NB4 (cell line): Measurements from ENCODE around the gene WNT9B.

Experiments
- MYC ChIP-seq: IDR thresholded peaks from 2 replicates; pipeline ENCODE4 v1.6.1; 2011; ENCODE audit warnings: low read depth, low read length
- POLR2A ChIP-seq: IDR thresholded peaks from 2 replicates; pipeline ENCODE4 v1.6.1; 2011; ENCODE audit warnings: mild to moderate bottlenecking; ENCODE audit not compliant: insufficient read length; ENCODE audit errors: extremely low read depth
- TF ChIP-seq, protein P1 (sequence below): IDR thresholded peaks from one replicate; pipeline ENCODE4 v1.5.1; 2012; ENCODE audit warnings: low read depth, low read length
- TF ChIP-seq, protein P2 (sequence below): IDR thresholded peaks from 2 replicates; pipeline ENCODE4 v1.6.1; 2011; ENCODE audit warnings: low read depth, low read length

DNA sequence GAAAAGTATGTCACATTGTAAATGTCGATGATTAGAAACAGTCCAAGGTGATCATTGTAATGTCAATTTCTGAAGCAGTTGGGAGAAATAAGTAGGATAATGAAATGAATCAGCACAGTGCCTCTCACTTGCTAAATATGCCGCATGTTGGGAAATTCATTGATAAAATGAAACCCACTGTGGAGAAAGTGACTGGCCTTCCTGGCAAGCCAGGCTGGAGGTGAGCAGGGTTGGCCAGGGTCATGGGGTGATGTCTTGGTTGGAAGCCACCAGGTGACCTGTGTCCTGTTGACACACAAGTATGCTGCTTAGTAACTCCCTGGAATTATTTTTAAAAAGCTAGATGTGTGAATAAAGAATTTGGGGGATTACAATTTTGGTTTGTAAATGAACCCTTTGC, 14.9 kb upstream of the WNT9B start:
- TF ChIP-seq, protein P1, sequence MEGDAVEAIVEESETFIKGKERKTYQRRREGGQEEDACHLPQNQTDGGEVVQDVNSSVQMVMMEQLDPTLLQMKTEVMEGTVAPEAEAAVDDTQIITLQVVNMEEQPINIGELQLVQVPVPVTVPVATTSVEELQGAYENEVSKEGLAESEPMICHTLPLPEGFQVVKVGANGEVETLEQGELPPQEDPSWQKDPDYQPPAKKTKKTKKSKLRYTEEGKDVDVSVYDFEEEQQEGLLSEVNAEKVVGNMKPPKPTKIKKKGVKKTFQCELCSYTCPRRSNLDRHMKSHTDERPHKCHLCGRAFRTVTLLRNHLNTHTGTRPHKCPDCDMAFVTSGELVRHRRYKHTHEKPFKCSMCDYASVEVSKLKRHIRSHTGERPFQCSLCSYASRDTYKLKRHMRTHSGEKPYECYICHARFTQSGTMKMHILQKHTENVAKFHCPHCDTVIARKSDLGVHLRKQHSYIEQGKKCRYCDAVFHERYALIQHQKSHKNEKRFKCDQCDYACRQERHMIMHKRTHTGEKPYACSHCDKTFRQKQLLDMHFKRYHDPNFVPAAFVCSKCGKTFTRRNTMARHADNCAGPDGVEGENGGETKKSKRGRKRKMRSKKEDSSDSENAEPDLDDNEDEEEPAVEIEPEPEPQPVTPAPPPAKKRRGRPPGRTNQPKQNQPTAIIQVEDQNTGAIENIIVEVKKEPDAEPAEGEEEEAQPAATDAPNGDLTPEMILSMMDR = no peak
- TF ChIP-seq POLR2A (no peak), MYC (no peak)
- TF ChIP-seq, protein P2, sequence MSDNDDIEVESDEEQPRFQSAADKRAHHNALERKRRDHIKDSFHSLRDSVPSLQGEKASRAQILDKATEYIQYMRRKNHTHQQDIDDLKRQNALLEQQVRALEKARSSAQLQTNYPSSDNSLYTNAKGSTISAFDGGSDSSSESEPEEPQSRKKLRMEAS = no peak
